ENCODE data around the gene ARTN. TPM values are rescaled to one million over a fixed set of nuclear protein-coding genes. Genes with fewer than 3 reads are reported as not detected.

ARTN gene
- polyA plus RNA-seq, 1 donor from 2014 or later, result not detected

DNA sequence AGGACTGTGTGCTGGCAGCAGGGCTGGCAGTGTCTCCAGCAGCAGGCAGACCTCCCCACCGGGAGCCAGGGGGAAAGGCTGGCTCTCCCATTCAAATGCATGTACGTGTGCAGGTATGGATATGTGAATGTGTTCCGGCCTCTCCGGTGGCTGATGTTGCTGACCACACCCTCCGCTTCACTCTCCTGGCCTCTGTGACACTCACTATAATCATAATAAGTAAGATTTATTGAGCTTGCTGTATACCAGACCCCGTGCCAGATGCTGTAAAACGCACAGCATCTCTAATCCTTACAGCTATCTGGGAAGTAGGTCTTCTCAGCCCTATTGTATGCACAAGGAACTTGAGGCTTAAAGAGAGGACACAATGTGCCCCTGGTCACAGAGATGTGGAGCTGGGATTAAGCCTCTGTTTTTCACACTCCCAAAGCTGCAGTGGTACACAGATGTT is 20.5 kb upstream of the ARTN start:
- no peaks in the 10 kb centered on the region for H3K9me3 Mint-ChIP-seq
- no peaks in the 10 kb centered on the region for H3K27me3 Mint-ChIP-seq
- H3K4me3 Mint-ChIP-seq, result no peak overlapping the region
- H3K36me3 Mint-ChIP-seq, result no peaks in the 10 kb centered on the region
- H3K4me1 Mint-ChIP-seq, result no peaks in the 10 kb centered on the region
- H3K27ac Mint-ChIP-seq, result no peak overlapping the region

DNA sequence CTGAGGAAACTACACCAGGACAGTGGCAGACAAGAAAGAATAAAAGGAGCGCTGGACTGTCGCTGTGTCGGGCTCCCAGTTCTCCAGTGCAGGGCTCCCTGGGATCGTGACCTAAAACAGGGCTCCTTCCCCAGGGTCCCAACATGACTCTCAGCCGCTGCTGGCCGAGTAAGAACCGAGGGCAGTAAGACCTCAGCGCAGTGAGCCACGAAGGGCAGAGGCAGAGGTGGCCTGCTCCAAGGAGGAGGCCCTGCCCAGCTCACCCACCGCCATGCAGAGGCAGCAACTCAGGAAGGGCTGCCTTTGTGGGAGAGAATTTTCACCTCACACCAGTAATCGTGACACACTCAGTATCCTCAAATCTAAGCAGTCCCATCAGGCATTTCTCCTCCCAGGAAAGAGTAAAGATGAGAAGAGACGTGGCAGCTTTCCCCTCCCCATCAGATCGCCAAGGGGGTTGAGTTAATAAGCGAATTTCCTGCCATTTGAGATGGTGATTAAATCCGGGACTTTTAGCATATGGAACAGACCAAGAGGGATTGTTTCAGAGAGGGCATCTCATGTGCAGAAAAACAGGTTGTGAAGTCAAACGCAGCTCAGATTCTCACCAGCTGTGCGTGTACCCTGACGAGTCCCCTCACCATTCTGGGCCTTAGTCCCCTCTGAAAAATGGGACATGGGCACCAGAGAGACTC is 19.8 kb upstream of the ARTN start:
- Mint-ChIP-seq H3K27me3 (no peaks in the 10 kb centered on the region), H3K27ac (no peak overlapping the region), H3K4me3 (no peak overlapping the region), H3K36me3 (no peaks in the 10 kb centered on the region), H3K4me1 (no peaks in the 10 kb centered on the region), H3K9me3 (no peaks in the 10 kb centered on the region)

DNA sequence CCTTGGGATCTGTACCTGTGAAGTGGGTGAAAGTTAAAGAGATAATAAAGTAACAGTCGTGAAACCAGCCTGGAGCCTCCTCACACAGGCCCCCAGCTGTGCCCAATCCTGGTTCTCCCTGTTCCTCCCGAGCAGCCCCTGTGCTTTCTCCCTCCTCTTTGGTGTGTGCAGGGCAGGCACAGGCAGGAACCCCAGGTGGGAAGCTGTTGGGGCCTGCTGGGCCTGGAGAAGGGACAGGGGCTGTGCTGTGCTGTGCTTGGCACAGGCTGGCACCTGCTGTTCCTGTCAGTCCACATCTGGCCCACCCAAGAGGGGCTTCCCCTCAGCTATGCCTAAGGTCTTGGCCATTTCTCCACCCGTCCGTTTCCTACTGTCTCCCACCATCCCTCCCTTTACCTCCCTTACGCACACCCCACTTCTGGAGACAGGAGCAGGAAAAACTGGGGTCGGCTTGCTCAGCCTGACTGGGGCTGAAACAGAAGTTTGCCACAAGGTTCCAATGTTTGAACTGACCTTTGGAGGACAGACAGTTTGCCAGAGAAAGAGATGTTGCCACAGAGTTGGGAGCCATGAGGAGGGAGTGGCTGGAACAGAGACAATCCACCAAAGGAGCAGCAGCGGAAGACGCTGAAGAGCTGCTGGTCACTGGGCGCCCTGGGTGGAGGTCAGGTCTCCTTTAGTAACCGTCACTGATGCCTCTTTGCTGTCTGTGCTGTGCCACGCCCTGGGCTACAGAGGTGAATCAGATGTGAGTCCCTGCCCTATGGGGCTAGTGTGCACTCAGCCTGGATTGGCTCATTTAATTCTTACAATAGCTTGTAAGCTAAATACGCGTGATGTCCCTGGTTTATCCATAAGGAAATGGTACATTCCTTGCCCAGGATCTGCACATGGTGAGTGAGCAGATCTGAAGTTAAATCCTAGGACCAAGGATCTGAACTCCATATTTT is 18.8 kb upstream of the ARTN start:
- Mint-ChIP-seq H3K4me3 (no peak overlapping the region), H3K9me3 (no peaks in the 10 kb centered on the region), H3K4me1 (no peaks in the 10 kb centered on the region), H3K36me3 (no peaks in the 10 kb centered on the region), H3K27me3 (no peaks in the 10 kb centered on the region), H3K27ac (no peak overlapping the region)

DNA sequence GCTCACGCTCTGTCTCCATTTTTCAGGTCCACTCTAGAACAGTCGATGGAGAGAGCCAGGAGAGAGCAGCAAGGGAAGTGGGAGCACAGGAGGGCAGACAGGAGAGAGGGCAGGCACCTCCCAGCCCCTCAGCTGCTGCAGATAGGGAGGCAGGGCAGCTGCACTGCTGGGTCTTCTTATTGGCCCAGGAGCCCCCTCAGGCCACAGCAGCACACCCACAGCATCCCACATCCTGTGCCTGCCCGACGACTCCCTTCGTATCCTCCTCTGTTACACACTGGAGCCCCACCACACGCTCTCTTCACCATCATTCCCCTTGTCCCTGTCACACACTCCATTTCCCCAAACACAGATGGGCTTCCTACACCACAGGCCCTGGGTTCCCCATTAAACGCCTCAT is 13.7 kb upstream of the ARTN start:
- Mint-ChIP-seq H3K36me3 (peaks cover 8% of the 10 kb centered on the region), H3K27ac (no peak overlapping the region), H3K4me3 (no peak overlapping the region), H3K27me3 (no peaks in the 10 kb centered on the region), H3K9me3 (no peaks in the 10 kb centered on the region), H3K4me1 (no peaks in the 10 kb centered on the region)

DNA sequence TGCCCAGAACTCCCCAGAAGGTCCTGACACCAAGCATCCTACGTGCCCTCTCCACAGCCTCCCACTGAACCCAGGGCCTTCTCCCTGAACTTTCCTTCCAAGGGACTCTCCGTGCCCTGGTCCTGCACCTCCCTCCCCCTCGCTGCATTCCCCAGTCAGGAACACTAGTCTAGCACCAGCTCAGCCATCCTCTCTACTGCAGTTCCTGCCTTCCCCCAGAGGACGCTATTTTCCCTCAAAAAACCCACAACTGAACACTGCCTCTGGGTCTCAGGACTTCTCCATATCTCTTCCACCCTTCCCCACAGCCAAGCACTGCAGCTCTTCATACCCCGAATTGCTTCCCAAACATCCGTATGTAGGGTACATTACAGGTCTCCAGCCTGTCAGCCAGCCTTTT is 12.6 kb upstream of the ARTN start:
- no peak overlapping the region for H3K27ac Mint-ChIP-seq
- peak overlapping the region in 1 of 4 donors; percentile 38 for H3K4me3 Mint-ChIP-seq
- no peaks in the 10 kb centered on the region for H3K27me3 Mint-ChIP-seq
- H3K36me3 Mint-ChIP-seq, result peaks cover 10% of the 10 kb centered on the region
- no peaks in the 10 kb centered on the region for H3K4me1 Mint-ChIP-seq
- no peaks in the 10 kb centered on the region for H3K9me3 Mint-ChIP-seq

DNA sequence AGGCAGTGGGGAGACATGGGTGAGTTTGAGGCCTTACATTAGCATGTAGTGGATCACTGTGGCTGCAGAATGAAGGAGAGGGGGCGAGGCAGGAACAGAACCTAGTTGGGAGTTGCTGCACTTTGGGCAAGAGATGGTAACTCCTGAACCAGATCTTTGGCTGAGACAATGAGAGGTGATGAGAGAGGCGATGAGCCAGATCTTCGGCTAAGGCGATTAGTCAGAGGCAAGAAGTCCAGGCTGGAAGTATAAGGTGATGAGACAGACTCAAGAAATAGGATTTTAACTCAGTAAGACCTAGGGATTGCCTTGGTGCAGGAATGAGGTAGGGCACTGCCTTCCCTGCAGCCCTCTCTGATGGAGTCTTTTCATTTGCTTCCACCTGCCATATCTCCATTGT is 9.1 kb upstream of the ARTN start:
- H3K9me3 Mint-ChIP-seq, result no peaks in the 10 kb centered on the region
- H3K4me3 Mint-ChIP-seq, result no peak overlapping the region
- no peak overlapping the region for H3K27ac Mint-ChIP-seq
- H3K36me3 Mint-ChIP-seq, result peaks cover 10% of the 10 kb centered on the region
- no peaks in the 10 kb centered on the region for H3K4me1 Mint-ChIP-seq
- no peaks in the 10 kb centered on the region for H3K27me3 Mint-ChIP-seq

DNA sequence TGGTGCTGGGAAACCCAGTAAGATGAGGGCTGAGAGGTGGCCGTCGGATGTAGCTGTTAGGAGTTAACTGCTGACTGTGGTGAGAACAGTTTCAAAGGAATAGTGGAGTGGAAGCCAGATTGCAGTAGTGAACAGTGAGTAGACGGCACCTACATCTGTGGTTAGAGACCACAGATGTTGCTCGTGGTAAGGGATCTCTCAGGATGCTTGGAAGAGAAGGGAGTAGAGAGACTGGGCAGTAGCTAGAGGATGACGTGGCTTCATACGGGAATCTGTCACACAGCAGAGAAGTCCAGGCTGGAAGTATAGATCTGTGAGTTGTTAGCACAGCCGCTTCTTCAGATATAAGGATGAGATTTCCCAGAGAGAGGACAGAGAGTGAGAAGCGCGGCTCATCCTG is 7.8 kb upstream of the ARTN start:
- H3K27ac Mint-ChIP-seq, result no peak overlapping the region

DNA sequence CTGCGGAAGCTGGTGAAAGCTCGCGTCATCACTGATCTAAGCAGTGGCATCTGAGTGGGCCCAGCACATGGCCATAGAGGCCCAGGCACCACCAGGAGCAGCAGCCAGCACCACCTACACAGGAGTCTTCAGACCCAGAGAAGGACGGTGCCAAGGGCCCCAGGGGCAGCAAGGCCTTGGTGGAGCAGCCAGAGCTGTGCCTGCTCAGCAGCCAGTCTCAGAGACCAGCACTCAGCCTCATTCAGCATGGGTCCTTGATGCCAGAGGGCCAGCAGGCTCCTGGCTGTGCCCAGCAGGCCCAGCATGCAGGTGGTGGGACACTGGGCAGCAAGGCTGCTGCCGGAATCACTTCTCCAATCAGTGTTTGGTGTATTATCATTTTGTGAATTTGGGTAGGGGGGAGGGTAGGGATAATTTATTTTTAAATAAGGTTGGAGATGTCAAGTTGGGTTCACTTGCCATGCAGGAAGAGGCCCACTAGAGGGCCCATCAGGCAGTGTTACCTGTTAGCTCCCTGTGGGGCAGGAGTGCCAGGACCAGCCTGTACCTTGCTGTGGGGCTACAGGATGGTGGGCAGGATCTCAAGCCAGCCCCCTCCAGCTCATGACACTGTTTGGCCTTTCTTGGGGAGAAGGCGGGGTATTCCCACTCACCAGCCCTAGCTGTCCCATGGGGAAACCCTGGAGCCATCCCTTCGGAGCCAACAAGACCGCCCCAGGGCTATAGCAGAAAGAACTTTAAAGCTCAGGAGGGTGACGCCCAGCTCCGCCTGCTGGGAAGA is 3.2 kb upstream of the ARTN start:
- Mint-ChIP-seq H3K9me3 (no peaks in the 10 kb centered on the region), H3K27ac (no peak overlapping the region), H3K4me1 (peaks cover 0 to 6% (median 4%) of the 10 kb centered on the region in 3 donors), H3K4me3 (no peak overlapping the region), H3K36me3 (peaks cover 3% of the 10 kb centered on the region), H3K27me3 (peaks cover 19% of the 10 kb centered on the region)

More for the DNA sequence above, 7.8 kb upstream of the ARTN start:
- no peaks in the 10 kb centered on the region for H3K9me3 Mint-ChIP-seq
- no peak overlapping the region for H3K4me3 Mint-ChIP-seq
- no peaks in the 10 kb centered on the region for H3K4me1 Mint-ChIP-seq
- H3K36me3 Mint-ChIP-seq, result peaks cover 10% of the 10 kb centered on the region
- H3K27me3 Mint-ChIP-seq, result no peaks in the 10 kb centered on the region

DNA sequence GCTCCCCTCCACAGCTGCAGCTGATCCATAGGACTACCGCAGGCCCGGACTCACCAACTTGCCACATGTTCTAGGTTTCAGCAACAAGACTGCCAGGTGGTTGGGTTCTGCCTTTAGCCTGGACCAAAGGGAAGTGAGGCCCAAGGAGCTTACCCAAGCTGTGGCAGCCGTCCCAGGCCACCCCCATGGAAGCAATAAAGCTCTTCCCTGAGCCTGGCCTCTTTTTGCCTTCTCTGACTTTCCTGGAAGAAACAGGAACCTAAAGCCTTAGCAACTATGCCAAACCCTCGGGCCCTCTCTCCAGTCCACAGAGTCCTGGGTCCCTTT is 2.7 kb upstream of the ARTN start:
- Mint-ChIP-seq H3K27ac (no peak overlapping the region), H3K9me3 (no peaks in the 10 kb centered on the region), H3K4me1 (peaks cover 0 to 8% (median 4%) of the 10 kb centered on the region in 3 donors), H3K4me3 (no peak overlapping the region), H3K27me3 (peaks cover 25% of the 10 kb centered on the region), H3K36me3 (peaks cover 2% of the 10 kb centered on the region)

DNA sequence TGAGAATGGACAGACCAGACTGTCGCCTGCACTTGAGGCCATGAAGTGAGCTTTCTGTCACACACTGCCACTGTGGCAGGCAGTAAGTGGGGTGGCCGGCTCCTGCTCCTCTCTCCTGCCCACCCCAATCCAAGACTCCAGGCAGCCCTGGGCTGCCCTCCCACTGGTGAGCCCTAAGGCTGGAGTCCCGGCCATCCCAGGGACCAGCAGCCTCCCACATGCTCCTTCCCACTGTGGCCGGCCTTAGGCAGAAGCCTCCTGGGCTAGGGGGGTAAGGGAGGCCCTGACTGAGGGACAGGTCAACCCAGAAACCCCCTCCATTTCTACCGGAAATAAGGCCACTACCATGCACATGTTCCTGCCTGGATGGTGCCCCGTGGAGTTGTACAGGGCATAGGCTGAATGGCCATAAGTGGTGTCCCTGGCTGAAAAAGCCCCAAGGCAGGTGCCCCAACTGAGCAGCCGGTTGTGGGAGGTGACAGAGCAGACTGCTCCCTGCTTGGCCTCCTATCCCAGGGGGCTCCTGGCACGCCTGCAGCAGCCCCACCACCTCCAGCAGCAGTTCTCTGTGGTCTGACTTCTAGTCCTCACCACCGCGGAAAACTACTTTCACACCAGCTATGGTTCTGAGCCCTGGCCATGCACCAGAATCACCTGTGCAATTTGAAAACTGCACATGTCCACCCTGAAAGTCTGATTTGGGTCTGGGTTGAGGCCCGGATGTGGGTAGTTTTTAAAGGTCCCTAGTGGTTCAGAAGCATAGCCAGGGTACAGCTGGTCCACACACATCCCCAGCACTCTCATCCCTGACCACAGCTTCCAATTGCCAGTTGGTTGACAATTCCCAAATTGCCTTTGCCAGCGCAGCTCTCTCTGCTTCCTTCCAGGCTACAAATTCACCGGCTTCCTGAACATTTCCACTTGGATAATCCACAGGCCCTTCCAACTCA is 1.6 kb upstream of the ARTN start:
- peaks cover 0 to 8% (median 4%) of the 10 kb centered on the region in 3 donors for H3K4me1 Mint-ChIP-seq
- no peaks in the 10 kb centered on the region for H3K9me3 Mint-ChIP-seq
- H3K27me3 Mint-ChIP-seq, result peaks cover 25% of the 10 kb centered on the region
- no peak overlapping the region for H3K27ac Mint-ChIP-seq
- no peaks in the 10 kb centered on the region for H3K36me3 Mint-ChIP-seq
- H3K4me3 Mint-ChIP-seq, result no peak overlapping the region

DNA sequence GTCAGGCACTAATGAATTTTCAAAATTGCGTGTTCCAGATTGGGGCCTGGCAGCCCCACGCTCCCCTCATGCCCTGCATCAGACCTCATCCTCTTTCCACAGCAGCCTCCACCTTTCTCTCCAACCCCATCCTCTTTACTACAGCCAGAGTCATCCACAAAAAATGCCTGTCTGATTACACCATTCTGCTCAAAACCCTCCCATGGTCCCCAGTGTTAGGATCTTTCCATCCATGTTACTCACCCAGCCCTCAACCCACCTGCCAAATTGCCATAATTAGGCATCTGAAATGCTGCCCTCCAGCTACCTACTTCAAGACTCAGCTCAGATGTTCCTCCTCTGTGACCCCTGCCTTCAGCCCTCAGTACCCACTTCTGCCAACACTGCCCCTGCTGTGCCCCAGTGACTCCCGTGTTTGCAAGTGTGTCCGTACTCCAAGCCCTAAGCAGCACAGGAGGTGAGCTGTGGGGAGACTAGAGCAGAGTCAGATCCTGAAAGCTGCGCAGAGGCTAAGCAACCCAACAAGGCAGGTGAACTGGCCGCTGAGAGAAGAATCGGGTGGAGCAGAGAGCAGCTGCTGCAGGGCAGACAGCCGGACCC is 715 bp upstream of the ARTN start:
- H3K9me3 Mint-ChIP-seq, result no peaks in the 10 kb centered on the region
- peaks cover 25% of the 10 kb centered on the region for H3K27me3 Mint-ChIP-seq
- H3K4me1 Mint-ChIP-seq, result peaks cover 0 to 8% (median 4%) of the 10 kb centered on the region in 3 donors
- peak overlapping the region in 2 of 3 donors; percentile 9 to 16 for H3K27ac Mint-ChIP-seq
- peak overlapping the region in 2 of 4 donors; percentile 33 to 41 for H3K4me3 Mint-ChIP-seq
- H3K36me3 Mint-ChIP-seq, result no peaks in the 10 kb centered on the region

DNA sequence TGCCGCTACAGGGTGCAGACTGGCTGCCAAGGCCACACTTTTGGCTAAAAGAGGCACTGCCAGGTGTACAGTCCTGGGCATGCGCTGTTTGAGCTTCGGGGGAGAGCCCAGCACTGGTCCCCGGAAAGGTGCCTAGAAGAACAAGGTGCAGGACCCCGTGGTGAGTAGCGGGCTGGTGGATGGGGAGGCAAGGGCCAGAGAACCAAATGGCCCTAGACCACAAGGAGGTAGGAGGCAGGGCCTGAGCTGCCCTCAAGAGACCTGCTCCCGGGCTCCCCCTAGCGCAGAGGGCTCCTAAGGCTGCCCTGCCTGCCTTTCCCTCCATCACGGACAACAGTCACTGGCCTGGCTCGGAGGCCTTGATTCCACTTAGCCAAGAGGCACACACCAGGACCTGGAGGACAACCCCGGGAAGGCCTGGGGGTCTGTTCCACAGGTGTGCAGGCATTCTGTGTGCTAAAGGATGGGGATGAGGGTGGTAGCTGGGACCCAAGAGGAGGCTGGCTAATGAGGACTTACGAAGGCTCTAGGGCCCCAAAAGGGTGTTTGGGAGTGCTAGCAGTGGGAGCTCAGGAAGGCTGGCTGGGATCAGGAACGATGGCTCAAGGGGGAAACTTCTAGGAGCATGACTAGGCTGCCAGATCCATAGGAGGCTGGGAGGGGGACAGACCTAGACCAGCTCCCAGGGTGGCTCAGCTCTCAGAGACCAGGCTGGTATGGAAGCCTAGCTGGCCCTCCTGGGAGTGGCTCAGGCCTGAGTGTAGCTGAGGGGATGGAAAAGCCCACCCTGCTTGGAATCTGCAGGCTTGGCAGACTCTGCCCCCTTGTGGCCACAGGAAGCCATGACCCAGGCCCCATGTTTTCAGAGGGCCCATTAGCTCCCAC is 742 bp downstream of the ARTN start:
- peaks cover 4% of the 10 kb centered on the region for H3K36me3 Mint-ChIP-seq
- peak overlapping the region in 1 of 3 donors; percentile 31 for H3K27ac Mint-ChIP-seq
- H3K9me3 Mint-ChIP-seq, result no peaks in the 10 kb centered on the region
- peak overlapping the region in 3 of 4 donors; percentile 25 to 72 (median 51) for H3K4me3 Mint-ChIP-seq
- H3K4me1 Mint-ChIP-seq, result peaks cover 0 to 8% (median 4%) of the 10 kb centered on the region in 3 donors
- peaks cover 25% of the 10 kb centered on the region for H3K27me3 Mint-ChIP-seq

DNA sequence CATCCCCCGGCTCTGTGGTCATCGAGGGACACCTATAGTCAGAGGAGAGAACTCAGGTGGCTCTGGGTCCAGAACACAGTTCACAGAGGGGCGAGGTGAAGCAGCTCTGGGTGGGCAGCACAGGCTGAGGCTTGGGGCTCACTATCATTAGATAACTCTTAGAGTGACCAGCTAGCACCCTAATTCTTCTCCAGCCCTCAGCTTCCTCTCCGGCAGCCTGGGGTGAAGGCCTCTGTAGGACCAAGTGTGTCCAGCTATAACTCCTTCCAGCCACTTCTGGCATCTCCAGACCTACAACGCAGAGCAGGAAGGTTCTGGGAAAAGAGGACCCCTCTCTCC is 1.4 kb downstream of the ARTN start:
- H3K36me3 Mint-ChIP-seq, result peaks cover 4% of the 10 kb centered on the region
- H3K9me3 Mint-ChIP-seq, result no peaks in the 10 kb centered on the region
- peak overlapping the region in 1 of 4 donors; percentile 72 for H3K4me3 Mint-ChIP-seq
- H3K27me3 Mint-ChIP-seq, result peaks cover 25% of the 10 kb centered on the region
- peaks cover 0 to 8% (median 4%) of the 10 kb centered on the region in 3 donors for H3K4me1 Mint-ChIP-seq
- H3K27ac Mint-ChIP-seq, result no peak overlapping the region

Measured in IgD-negative memory B cell (primary cell).